ENCODE data around the gene LRRC28. TPM values are rescaled to one million over a fixed set of nuclear protein-coding genes. Genes with fewer than 3 reads are reported as not detected.

Gene LRRC28
- polyA plus RNA-seq, 1 of the 3 experiments (the other 2 are of a cell fraction), result 15.2 TPM

GRCh38 chr15:99410477-99410876 is 159.2 kb downstream of the LRRC28 start:
- Histone ChIP-seq H3F3A (replicated peaks; ENCODE audit: insufficient read depth) (peaks cover 7% of the 10 kb centered on the region), H3K4me3 (ENCODE audit: low read depth in 2 of 2, low read length in 1 of 2) (no peak overlapping the region), H3K9me3 (no peaks in the 10 kb centered on the region), H3K4me2 (no peak overlapping the region), H4K20me1 (ENCODE audit: insufficient read depth) (no peaks in the 10 kb centered on the region), H3K9me2 (no peaks in the 10 kb centered on the region), H3K27ac (ENCODE audit: low read depth in 2 of 2, low read length in 1 of 2) (no peak overlapping the region), H3K79me2 (ENCODE audit: insufficient read depth) (no peaks in the 10 kb centered on the region), H2AFZ (ENCODE audit: low read depth) (no peak overlapping the region), H3K4me1 (ENCODE audit: control insufficient read depth in 1 of 2, insufficient read depth in 2 of 2, low read depth in 1 of 2, low read length in 1 of 2) (peaks cover 5 to 18% of the 10 kb centered on the region in 2 experiments), H3K27me3 (ENCODE audit: insufficient read depth) (no peaks in the 10 kb centered on the region), H3K9ac (no peak overlapping the region), H3K36me3 (replicated peaks in 1 of 2; ENCODE audit: control insufficient read depth in 1 of 2, insufficient read depth in 2 of 2, low read length in 1 of 2) (no peaks in the 10 kb centered on the region)
- POLR2A ChIA-PET, result no interaction called here
- TF ChIP-seq NRF1 (IDR thresholded peaks at IDR 0.05; ENCODE audit: low read depth, low read length), result no peak
- TF ChIP-seq RFX5 (IDR thresholded peaks at IDR 0.05; ENCODE audit: low read length), result no peak
- no peak for TF ChIP-seq GATA2 (CRISPR knock-in tag; IDR thresholded peaks at IDR 0.05)
- no peak for TF ChIP-seq FOXJ3 (CRISPR knock-in tag; IDR thresholded peaks at IDR 0.05)
- no peak for TF ChIP-seq MEF2A (IDR thresholded peaks at IDR 0.05; ENCODE audit: borderline replicate concordance, low read depth)
- TF ChIP-seq USF2 (IDR thresholded peaks at IDR 0.05; ENCODE audit: borderline replicate concordance, low read depth, low read length), result no peak
- no peak for TF ChIP-seq SMC3 (IDR thresholded peaks at IDR 0.05; ENCODE audit: low read depth, low read length)
- TF ChIP-seq JUND (IDR thresholded peaks at IDR 0.05), result no peak
- no peak for TF ChIP-seq PBX3 (IDR thresholded peaks at IDR 0.05)
- no peak for TF ChIP-seq TAF1 (IDR thresholded peaks at IDR 0.05; ENCODE audit: borderline replicate concordance, low read depth, low read length)
- no peak for TF ChIP-seq IRF3 (IDR thresholded peaks at IDR 0.05; ENCODE audit: low read depth, low read length)
- no peak for TF ChIP-seq GABPA (IDR thresholded peaks at IDR 0.05; ENCODE audit: low read depth)
- TF ChIP-seq TEAD4 (IDR thresholded peaks at IDR 0.05; ENCODE audit: borderline replicate concordance, insufficient read depth), result no peak
- TF ChIP-seq POLR2AphosphoS5 (IDR thresholded peaks at IDR 0.05; ENCODE audit: low read depth, low read length), result no peak
- no peak for TF ChIP-seq MXI1 (IDR thresholded peaks at IDR 0.05; ENCODE audit: low read depth, low read length)
- no peak for TF ChIP-seq RCOR1 (IDR thresholded peaks at IDR 0.05; ENCODE audit: low read length)
- TF ChIP-seq NFIC (IDR thresholded peaks at IDR 0.05; ENCODE audit: borderline replicate concordance), result no peak
- TF ChIP-seq EP300 (IDR thresholded peaks at IDR 0.05; ENCODE audit: borderline replicate concordance in 1 of 2, low read depth in 1 of 2, low read length in 1 of 2), result no peak
- CTCF ChIA-PET, result interaction anchor here (1.1 to 3.1 kb wide), 2 partner anchors 25 to 294 kb away, joined by 3 to 13 read pairs; no protein-coding TSS in a partner anchor
- 86% methylated on average over 4 of the region's 4 CpGs for WGBS (ENCODE audit: low lambda C conversion rate)
- no peak for DNase-seq
